HFFc6 (cell line): ENCODE results near the gene ATXN1. TPM values are rescaled to one million over a fixed set of nuclear protein-coding genes. Genes with fewer than 3 reads are reported as not detected.
A peak's percentile ranks its signal among the peaks of the same experiment; 100 is the strongest.

ENCODE experiments used
- DNase-seq: peaks from one replicate; pipeline ENCODE4 v3.0.0-alpha.2; 2018
- H3K27ac Mint-ChIP-seq: 2 replicates; pipeline ENCODE4 v1.8.0; 2020; ENCODE audit warnings: mild to moderate bottlenecking, mixed read lengths
- H3K27me3 Mint-ChIP-seq: 2 replicates; pipeline ENCODE4 v1.8.0; 2021; ENCODE audit warnings: mild to moderate bottlenecking, moderate library complexity, mixed read lengths; ENCODE audit not compliant: insufficient read depth
- H3K36me3 Mint-ChIP-seq: 2 replicates; pipeline ENCODE4 v1.8.0; 2021; ENCODE audit warnings: low read depth, mixed read lengths
- H3K4me1 Mint-ChIP-seq: 2 replicates; pipeline ENCODE4 v1.8.0; 2020; ENCODE audit warnings: low read depth, mixed read lengths
- H3K4me3 Mint-ChIP-seq: 2 replicates; pipeline ENCODE4 v1.8.0; 2020; ENCODE audit warnings: mild to moderate bottlenecking, moderate library complexity, mixed read lengths
- H3K9me3 Mint-ChIP-seq: 2 replicates; pipeline ENCODE4 v1.8.0; 2020; ENCODE audit warnings: mild to moderate bottlenecking, mixed read lengths
- total RNA-seq, 6 experiments: library from RNA; stranded (reverse); fragmentation: NEBNext Ultra II Directional; extraction: Animal tissue kit (Norgen Biotek cat#: 25700); gene quantifications; 2 replicates in 1 of 6; 3 replicates in 5 of 6; pipeline ENCODE4 v1.2.3, GENCODE V29; 2021
- TF ChIP-seq, protein P1 (sequence below): fragments of 200-600 bp; sonication (generic); IDR thresholded peaks from 2 replicates; pipeline ENCODE4 v1.5.0; 2021; ENCODE audit warnings: antibody characterized with exemption, mild to moderate bottlenecking

ATXN1 gene
- total RNA-seq, 6 experiments from 2014 or later = 28.2 to 41.5 (median 30.5) TPM

DNA sequence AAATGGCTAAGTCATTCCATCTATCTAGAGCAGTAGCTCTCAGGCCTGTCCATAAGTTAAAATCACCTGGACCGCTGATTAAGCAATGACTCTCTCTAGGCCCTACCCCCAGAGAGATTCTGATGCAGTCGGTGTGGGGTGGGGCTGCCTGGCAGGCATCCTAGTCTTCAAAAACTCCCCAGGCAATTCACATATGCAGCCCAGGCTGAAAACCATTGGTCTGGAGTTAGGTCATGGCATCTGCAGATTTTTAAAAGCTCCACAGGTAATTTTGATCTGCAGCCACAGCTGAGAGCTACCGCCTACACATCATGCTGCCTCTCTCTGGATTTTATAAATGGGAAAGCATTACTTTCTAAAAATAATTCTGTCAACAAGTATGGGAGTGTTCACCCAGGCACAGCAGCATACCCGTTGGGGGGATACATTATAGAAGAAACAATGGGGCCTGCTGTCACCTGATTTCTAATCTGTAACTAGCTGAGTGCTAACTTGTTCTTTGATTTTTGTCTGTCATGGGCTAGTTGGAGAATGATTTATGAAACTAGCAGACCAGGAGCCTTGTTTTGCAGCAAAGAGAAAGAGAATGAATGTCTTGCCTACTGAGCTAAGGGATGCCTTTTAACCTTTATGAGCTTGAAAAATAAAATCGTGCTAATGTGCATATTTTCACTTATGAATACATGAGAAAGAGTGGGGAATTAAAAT is 44.1 kb upstream of the ATXN1 start:
- TF ChIP-seq, protein P1, sequence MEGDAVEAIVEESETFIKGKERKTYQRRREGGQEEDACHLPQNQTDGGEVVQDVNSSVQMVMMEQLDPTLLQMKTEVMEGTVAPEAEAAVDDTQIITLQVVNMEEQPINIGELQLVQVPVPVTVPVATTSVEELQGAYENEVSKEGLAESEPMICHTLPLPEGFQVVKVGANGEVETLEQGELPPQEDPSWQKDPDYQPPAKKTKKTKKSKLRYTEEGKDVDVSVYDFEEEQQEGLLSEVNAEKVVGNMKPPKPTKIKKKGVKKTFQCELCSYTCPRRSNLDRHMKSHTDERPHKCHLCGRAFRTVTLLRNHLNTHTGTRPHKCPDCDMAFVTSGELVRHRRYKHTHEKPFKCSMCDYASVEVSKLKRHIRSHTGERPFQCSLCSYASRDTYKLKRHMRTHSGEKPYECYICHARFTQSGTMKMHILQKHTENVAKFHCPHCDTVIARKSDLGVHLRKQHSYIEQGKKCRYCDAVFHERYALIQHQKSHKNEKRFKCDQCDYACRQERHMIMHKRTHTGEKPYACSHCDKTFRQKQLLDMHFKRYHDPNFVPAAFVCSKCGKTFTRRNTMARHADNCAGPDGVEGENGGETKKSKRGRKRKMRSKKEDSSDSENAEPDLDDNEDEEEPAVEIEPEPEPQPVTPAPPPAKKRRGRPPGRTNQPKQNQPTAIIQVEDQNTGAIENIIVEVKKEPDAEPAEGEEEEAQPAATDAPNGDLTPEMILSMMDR = no peak
- H3K36me3 Mint-ChIP-seq = peaks cover 16% of the 10 kb centered on the region
- no peak overlapping the region for H3K4me3 Mint-ChIP-seq
- H3K9me3 Mint-ChIP-seq = peaks cover 14% of the 10 kb centered on the region
- DNase-seq = no peak
- H3K27ac Mint-ChIP-seq = no peak overlapping the region
- H3K4me1 Mint-ChIP-seq = peaks cover 21% of the 10 kb centered on the region
- H3K27me3 Mint-ChIP-seq = no peaks in the 10 kb centered on the region; the same call in 1 of the 2 replicates

DNA sequence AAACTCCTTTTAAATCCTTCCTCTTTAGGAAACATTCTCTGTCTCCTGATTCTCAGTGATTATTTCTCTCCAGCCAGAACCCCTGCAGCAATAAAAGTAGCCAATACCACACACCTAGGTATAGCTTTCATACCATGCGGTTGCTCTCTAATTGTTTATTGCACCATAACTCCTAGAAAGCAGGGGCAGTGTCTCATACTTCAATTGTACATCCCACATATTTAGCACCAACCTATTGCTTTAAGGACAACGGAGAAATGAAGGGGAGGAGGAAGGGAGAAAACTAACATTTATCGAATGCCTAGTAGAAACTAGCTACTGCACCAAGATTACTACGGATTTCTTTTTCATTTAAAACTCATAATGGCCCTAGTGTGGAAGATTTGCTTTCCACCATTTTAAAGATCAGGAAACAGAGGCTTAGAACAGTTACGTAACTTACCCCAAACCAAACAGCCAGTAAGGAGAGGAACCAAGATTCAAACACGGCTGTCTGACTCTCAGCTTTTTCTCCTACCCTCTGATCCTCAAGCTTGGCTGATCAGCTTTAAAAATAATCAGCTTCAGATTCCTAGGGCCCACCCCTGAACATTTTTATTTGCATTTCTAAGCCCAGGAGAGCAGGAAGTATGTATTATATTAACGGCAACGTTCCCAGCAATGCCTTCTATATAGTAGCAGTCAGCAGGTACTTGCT is 43.4 kb upstream of the ATXN1 start:
- Mint-ChIP-seq H3K9me3 (peaks cover 7% of the 10 kb centered on the region), H3K4me3 (no peak overlapping the region), H3K36me3 (peaks cover 9% of the 10 kb centered on the region), H3K4me1 (peaks cover 28% of the 10 kb centered on the region), H3K27me3 (no peaks in the 10 kb centered on the region; the same call in 1 of the 2 replicates), H3K27ac (no peak overlapping the region)
- no peak for DNase-seq
- TF ChIP-seq, protein P1 = no peak

DNA sequence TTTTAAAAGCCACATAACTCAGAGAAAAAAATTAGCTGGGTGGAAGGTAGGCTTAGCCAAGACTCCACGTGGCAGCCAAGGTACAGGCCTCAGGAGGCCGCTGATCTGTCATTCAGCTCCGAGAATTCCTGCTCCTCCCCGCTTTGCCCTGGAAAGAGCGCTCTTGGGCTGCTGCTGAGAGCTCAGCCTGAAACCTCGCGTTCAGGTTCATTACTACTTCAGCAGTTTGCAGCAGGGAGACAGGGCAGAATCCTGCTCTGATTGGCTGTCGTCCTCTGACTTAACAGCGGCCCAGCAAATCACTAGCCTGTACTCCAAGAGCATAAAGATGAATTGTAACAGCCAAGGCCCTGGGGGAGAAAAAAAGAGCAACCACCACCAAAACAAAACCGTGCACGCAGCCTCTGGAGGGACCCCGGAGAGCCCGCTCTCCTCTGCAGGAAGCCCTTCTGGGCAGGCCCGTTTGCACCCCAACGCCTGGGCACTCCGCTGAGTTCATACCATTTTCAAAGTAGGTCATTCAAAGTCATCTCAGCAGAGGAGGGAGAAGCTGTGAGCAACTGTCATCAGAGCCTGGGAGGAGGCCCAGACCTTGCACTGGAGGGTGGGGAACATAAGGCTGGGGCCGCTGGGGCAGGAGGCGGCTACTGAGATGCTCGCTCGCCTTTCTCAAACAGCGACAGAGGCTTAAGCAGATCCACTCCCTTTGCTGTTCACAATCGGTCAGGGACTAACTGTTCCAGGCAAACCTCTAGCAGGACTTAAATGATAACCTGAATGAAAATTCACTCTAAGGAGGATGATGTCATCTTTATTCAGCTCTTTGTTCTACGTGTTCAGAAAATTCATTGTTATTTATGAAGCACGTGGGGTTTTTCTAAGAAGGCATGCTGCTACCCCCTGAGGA is 42.3 kb upstream of the ATXN1 start:
- Mint-ChIP-seq H3K9me3 (no peaks in the 10 kb centered on the region), H3K4me1 (peaks cover 36% of the 10 kb centered on the region), H3K27me3 (no peaks in the 10 kb centered on the region; the same call in 1 of the 2 replicates), H3K36me3 (no peaks in the 10 kb centered on the region), H3K4me3 (no peak overlapping the region), H3K27ac (no peak overlapping the region)
- TF ChIP-seq, protein P1 = no peak
- no peak for DNase-seq

DNA sequence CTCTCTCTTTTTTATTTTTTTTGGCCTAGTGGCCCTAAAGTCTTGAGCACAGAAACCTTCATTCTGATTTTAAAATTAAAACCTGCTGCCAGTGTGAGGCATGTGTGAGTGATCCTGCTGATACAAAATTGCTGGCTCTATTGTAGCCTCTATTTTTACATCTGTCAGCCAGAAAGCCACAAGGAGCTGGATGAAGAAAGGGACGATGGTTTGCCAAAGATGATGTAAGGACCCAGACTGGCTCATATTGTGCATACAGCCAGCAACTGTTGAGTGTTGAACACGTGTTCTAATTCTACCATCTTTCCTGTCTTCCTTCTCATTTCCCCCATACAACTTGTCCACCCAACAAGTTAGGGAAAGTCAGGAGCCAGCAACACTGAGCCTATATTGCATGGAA is 40.8 kb upstream of the ATXN1 start:
- peak; percentile 12 for DNase-seq
- H3K4me1 Mint-ChIP-seq = peaks cover 36% of the 10 kb centered on the region

DNA sequence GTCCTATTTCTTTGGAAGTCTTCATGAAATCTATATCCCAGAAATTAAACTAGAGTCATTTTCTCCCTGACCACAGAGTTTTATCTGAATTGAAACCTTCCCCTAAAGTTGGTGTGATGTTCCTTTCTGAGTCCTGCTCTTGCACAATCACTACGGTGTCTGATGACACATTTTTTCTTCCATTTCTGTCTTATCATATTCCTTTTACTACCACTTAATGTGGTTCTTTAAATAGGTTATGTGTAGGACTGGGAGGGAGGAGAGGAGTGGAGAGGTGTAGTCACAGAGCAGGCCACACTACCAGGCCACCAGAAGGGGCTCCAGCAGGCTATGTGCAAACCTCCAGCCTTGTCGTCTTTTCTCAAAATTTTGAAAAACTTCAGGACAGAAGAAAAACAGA is 39.7 kb upstream of the ATXN1 start:
- Mint-ChIP-seq H3K36me3 (no peaks in the 10 kb centered on the region), H3K27ac (no peak overlapping the region), H3K9me3 (no peaks in the 10 kb centered on the region), H3K4me3 (0 out of 2 replicates have a peak overlapping the region, but pooled peaks have one; percentile 13), H3K27me3 (no peaks in the 10 kb centered on the region), H3K4me1 (peaks cover 36% of the 10 kb centered on the region)
- peak; percentile 44 for DNase-seq
- TF ChIP-seq, protein P1 = no peak

More for the DNA sequence above, 40.8 kb upstream of the ATXN1 start:
- Mint-ChIP-seq H3K4me3 (no peak overlapping the region), H3K27me3 (no peaks in the 10 kb centered on the region), H3K27ac (no peak overlapping the region), H3K9me3 (no peaks in the 10 kb centered on the region), H3K36me3 (no peaks in the 10 kb centered on the region)
- TF ChIP-seq, protein P1 = no peak
